H1 (cell line): ENCODE results near the gene LPP. TPM values are rescaled to one million over a fixed set of nuclear protein-coding genes. Genes with fewer than 3 reads are reported as not detected.

Experiments used
- CTCF ChIA-PET: fragments of 300-600 bp; sonication (Branson Sonifier 250); formaldehyde crosslinking; loops from one replicate; lab custom pipeline; 2021; ENCODE audit not compliant: partially characterized antibody; lab: Charles Lee
- POLR2A ChIA-PET: fragments of 300-600 bp; sonication (Branson Sonifier 250); formaldehyde crosslinking; loops from one replicate; lab custom pipeline; 2021; ENCODE audit warnings: inconsistent platforms; ENCODE audit not compliant: partially characterized antibody; lab: Charles Lee
- DNase-seq, 2 experiments: peaks; one replicate each; pipeline versions ENCODE4 v3.0.0 to v3.0.0-alpha.2; 2010 to 2022; ENCODE audit warnings: low spot score in 2 of 2, low read depth in 1 of 2, mixed read lengths in 1 of 2
- FAIRE-seq: peaks from 2 replicates; lab custom pipeline; 2011; peaks lifted over from hg19 to GRCh38; lab: Jason Lieb, UNC
- H2AFZ ChIP-seq: 2 replicates; pipeline ENCODE4 v1.8.1; 2012; ENCODE audit warnings: low read length, inconsistent platforms
- H2AK5ac ChIP-seq: 2 replicates; pipeline ENCODE4 v1.6.1; 2013; ENCODE audit warnings: low read depth, low read length
- H2BK120ac ChIP-seq: replicated peaks from 2 replicates; pipeline ENCODE3; 2013; ENCODE audit warnings: low read depth, low read length, inconsistent platforms
- H2BK12ac ChIP-seq: 2 replicates; pipeline ENCODE4 v1.6.1; 2013; ENCODE audit warnings: low read depth, low read length
- H2BK15ac ChIP-seq: 2 replicates; pipeline ENCODE4 v1.6.1; 2013; ENCODE audit warnings: low read length
- H2BK20ac ChIP-seq: 2 replicates; pipeline ENCODE4 v1.6.1; 2013; ENCODE audit warnings: low read length
- H2BK5ac ChIP-seq: 2 replicates; pipeline ENCODE4 v1.6.1; 2013; ENCODE audit warnings: low read depth, low read length
- H3K14ac ChIP-seq: 2 replicates; pipeline ENCODE4 v1.6.1; 2013; ENCODE audit warnings: inconsistent platforms; ENCODE audit not compliant: insufficient read length
- H3K18ac ChIP-seq: 2 replicates; pipeline ENCODE4 v1.6.1; 2013; ENCODE audit warnings: low read length; ENCODE audit errors: extremely low read depth
- H3K23ac ChIP-seq: 2 replicates; pipeline ENCODE4 v1.6.1; 2013; ENCODE audit warnings: inconsistent platforms; ENCODE audit not compliant: insufficient read length
- H3K23me2 ChIP-seq: 2 replicates; pipeline ENCODE4 v1.6.1; 2013; ENCODE audit warnings: low read depth, low read length
- H3K27ac ChIP-seq: 2 replicates; pipeline ENCODE4 v1.6.1; 2011; ENCODE audit warnings: low read depth, low read length, inconsistent platforms
- H3K27me3 ChIP-seq, 4 experiments: replicated peaks in 1 of 4; 1 replicate in 1 of 4; 2 replicates in 3 of 4; pipeline versions ENCODE4 v1.6.1 to v1.8.1; 2011 to 2013; ENCODE audit warnings: low read length in 3 of 4, mild to moderate bottlenecking in 3 of 4, inconsistent platforms in 2 of 4, mixed read lengths in 2 of 4, moderate library complexity in 1 of 4; ENCODE audit not compliant: control insufficient read depth in 3 of 4, insufficient read depth in 3 of 4; ENCODE audit errors: extremely low read depth in 1 of 4
- H3K36me3 ChIP-seq, 4 experiments: 2 replicates each; pipeline versions ENCODE4 v1.6.1 to v1.8.1; 2011 to 2013; ENCODE audit warnings: mild to moderate bottlenecking in 4 of 4, low read length in 3 of 4, moderate library complexity in 2 of 4, control low read depth in 1 of 4, inconsistent platforms in 1 of 4; ENCODE audit not compliant: insufficient read depth in 4 of 4, control insufficient read depth in 2 of 4
- H3K4ac ChIP-seq: replicated peaks from 2 replicates; pipeline ENCODE3; 2013; ENCODE audit warnings: low read length, low read depth, mixed read lengths, inconsistent platforms; ENCODE audit not compliant: insufficient read length
- H3K4me1 ChIP-seq, 4 experiments: replicated peaks in 1 of 4; 1 replicate in 1 of 4; 2 replicates in 3 of 4; pipeline versions ENCODE4 v1.6.1 to v1.8.1; 2011 to 2013; ENCODE audit warnings: low read length in 3 of 4, inconsistent platforms in 2 of 4, mixed read lengths in 1 of 4; ENCODE audit not compliant: insufficient read depth in 4 of 4, control insufficient read depth in 3 of 4
- H3K4me2 ChIP-seq, 2 experiments: 2 replicates each; pipeline versions ENCODE4 v1.6.1 to v1.8.1; 2011 to 2013; ENCODE audit warnings: low read depth in 2 of 2, low read length in 2 of 2, control low read depth in 1 of 2, inconsistent platforms in 1 of 2, mild to moderate bottlenecking in 1 of 2; ENCODE audit not compliant: insufficient read depth in 1 of 2
- H3K4me3 ChIP-seq, 4 experiments: fragments of 200-600, 300-600 bp in 1 of 4; sonication (generic), shearing (Covaris generic), sonication (Bioruptor Twin) in 1 of 4; 2 replicates each; pipeline versions ENCODE4 v1.5.1 to v1.8.1; 2011 to 2016; ENCODE audit warnings: low read length in 4 of 4, low read depth in 3 of 4, control low read depth in 2 of 4, inconsistent platforms in 2 of 4, mild to moderate bottlenecking in 2 of 4, mixed read lengths in 1 of 4, moderate library complexity in 1 of 4; ENCODE audit not compliant: insufficient read depth in 2 of 4; ENCODE audit errors: extremely low read depth in 1 of 4
- H3K56ac ChIP-seq: replicated peaks from 2 replicates; pipeline ENCODE3; 2013; ENCODE audit warnings: low read depth, mild to moderate bottlenecking, mixed read lengths, low read length, inconsistent platforms; ENCODE audit not compliant: insufficient read length
- H3K79me1 ChIP-seq: 2 replicates; pipeline ENCODE4 v1.6.1; 2013; ENCODE audit warnings: low read depth, low read length, control low read depth
- H3K79me2 ChIP-seq, 2 experiments: 2 replicates each; pipeline versions ENCODE4 v1.6.1 to v1.8.1; 2012 to 2013; ENCODE audit warnings: low read length in 2 of 2, mild to moderate bottlenecking in 2 of 2, inconsistent platforms in 1 of 2; ENCODE audit not compliant: insufficient read depth in 2 of 2, control insufficient read depth in 1 of 2
- H3K9ac ChIP-seq, 4 experiments: replicated peaks in 1 of 4; 1 replicate in 1 of 4; 2 replicates in 3 of 4; pipeline versions ENCODE4 v1.6.1 to v1.8.1; 2011 to 2013; ENCODE audit warnings: low read depth in 3 of 4, low read length in 3 of 4, control low read depth in 2 of 4, mild to moderate bottlenecking in 2 of 4, moderate library complexity in 2 of 4, inconsistent platforms in 1 of 4; ENCODE audit errors: extremely low read depth in 1 of 4
- H3K9me3 ChIP-seq, 2 experiments: 2 replicates each; pipeline versions ENCODE4 v1.6.1 to v1.8.1; 2012 to 2013; ENCODE audit warnings: mild to moderate bottlenecking in 2 of 2, moderate library complexity in 2 of 2, control low read depth in 1 of 2, inconsistent platforms in 1 of 2, low read depth in 1 of 2, low read length in 1 of 2, mixed read lengths in 1 of 2; ENCODE audit not compliant: insufficient read depth in 2 of 2
- H4K20me1 ChIP-seq, 2 experiments: replicated peaks in 1 of 2; 2 replicates each; pipeline versions ENCODE3 to v1.8.1; 2011 to 2013; ENCODE audit warnings: inconsistent platforms in 2 of 2, low read length in 2 of 2, mild to moderate bottlenecking in 1 of 2; ENCODE audit not compliant: insufficient read depth in 2 of 2, control insufficient read depth in 1 of 2
- H4K5ac ChIP-seq: 2 replicates; pipeline ENCODE4 v1.6.1; 2013; ENCODE audit warnings: low read length, low read depth, mixed read lengths, inconsistent platforms; ENCODE audit not compliant: insufficient read length
- H4K8ac ChIP-seq: 2 replicates; pipeline ENCODE4 v1.8.0; 2013; ENCODE audit warnings: mild to moderate bottlenecking, moderate library complexity, low read length, inconsistent platforms; ENCODE audit not compliant: insufficient read depth; ENCODE audit errors: extremely low read depth
- H4K91ac ChIP-seq: replicated peaks from 2 replicates; pipeline ENCODE3; 2013; ENCODE audit warnings: low read length, mixed read lengths, inconsistent platforms; ENCODE audit not compliant: insufficient read length
- WGBS, 2 experiments: shearing (Covaris generic) in 1 of 2; methylation state at CpG; one replicate each; pipeline versions ENCODE4 v1.1.6 to v1.1.7; 2013 to 2015; ENCODE audit warnings: low lambda C conversion rate in 2 of 2, mixed read lengths in 2 of 2, inconsistent platforms in 1 of 2, low coverage in 1 of 2, missing lambda C conversion rate in 1 of 2; ENCODE audit not compliant: insufficient replicate concordance in 2 of 2, insufficient coverage in 1 of 2, insufficient read length in 1 of 2; ENCODE audit errors: extremely low coverage in 1 of 2, missing lambda C conversion rate in 1 of 2; 5-methylcytosine and 5-hydroxymethylcytosine counted together
- polyA plus RNA-seq, 7 experiments: library from polyadenylated mRNA; depleted of rRNA in 3 of 7; stranded (reverse) in 5 of 7; unstranded in 2 of 7; fragments of >200 nt in 5 of 7; fragments of 200-250 nt in 2 of 7; gene quantifications; 1 replicate in 5 of 7; 2 replicates in 1 of 7; 4 replicates in 1 of 7; pipeline versions ENCODE4 v1.2.1 to v1.2.3, GENCODE V29; 2011 to 2013; ENCODE audit warnings: missing spikeins in 2 of 7, mixed read lengths in 2 of 7
- total RNA-seq: library from RNA; stranded (reverse); fragmentation: NEBNext Ultra II Directional; extraction: Animal tissue kit (Norgen Biotek cat#: 25700); gene quantifications from 2 replicates; pipeline ENCODE4 v1.2.1, GENCODE V29; 2021

The LPP gene
- total and polyA plus RNA-seq, 2 of the 8 experiments (the other 6 are each of a cell fraction or from before 2014, with no cell fraction given), result 10.0 to 53.3 TPM

DNA sequence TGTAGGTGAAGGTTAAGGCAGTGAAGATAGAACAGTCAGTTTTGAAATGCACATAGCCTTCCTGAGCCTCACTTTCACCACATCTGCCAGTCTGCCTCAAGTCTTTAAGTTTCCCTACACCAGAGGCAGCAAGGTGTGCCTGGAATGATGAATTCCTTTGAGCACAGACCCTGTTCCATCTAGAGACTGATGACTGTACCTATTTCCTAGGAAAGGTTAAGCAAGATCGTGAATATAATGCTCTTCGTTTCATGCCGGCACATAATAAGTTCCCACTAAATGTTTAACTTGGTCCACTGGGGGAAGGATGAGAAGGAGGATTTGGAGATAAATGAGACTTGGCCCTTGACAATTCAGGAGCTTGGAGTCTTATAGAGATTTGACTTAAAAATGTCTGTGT, 141.9 kb downstream of the LPP start:
- Histone ChIP-seq H2BK12ac (no peak overlapping the region), H3K79me2 (no peaks in the 10 kb centered on the region; a peak in 2 of 4 replicates), H3K56ac (no peak overlapping the region), H3K4me1 (peaks cover 0 to 15% (median 5%) of the 10 kb centered on the region in 4 experiments; a peak in 6 of 7 replicates), H3K14ac (no peak overlapping the region), H3K79me1 (peaks cover 5% of the 10 kb centered on the region; the same call in 1 of the 2 replicates), H3K4me3 (no peak overlapping the region), H3K18ac (no peak overlapping the region), H2BK120ac (no peak overlapping the region), H4K5ac (no peak overlapping the region), H3K4me2 (no peak overlapping the region), H2BK5ac (no peak overlapping the region), H4K20me1 (no peaks in the 10 kb centered on the region), H3K27me3 (no peaks in the 10 kb centered on the region), H2BK15ac (no peak overlapping the region), H3K27ac (no peak overlapping the region), H3K9me3 (no peaks in the 10 kb centered on the region), H3K9ac (no peak overlapping the region), H4K8ac (no peak overlapping the region), H2AFZ (no peak overlapping the region), H3K36me3 (no peaks in the 10 kb centered on the region), H3K4ac (no peak overlapping the region), H2BK20ac (no peak overlapping the region), H4K91ac (no peak overlapping the region), H3K23me2 (no peaks in the 10 kb centered on the region), H3K23ac (no peak overlapping the region), H2AK5ac (no peak overlapping the region)
- POLR2A ChIA-PET, result no interaction called here
- 97% methylated on average over 3 of the region's 3 CpGs; no CpG with 5 or more reads in 1 of the 2 experiments for WGBS, 2 experiments
- FAIRE-seq, result no peak
- DNase-seq, result no peak
- CTCF ChIA-PET, result no interaction called here
